ENCODE results near the gene CEP120. TPM values are rescaled to one million over a fixed set of nuclear protein-coding genes. Genes with fewer than 3 reads are reported as not detected.
"Not testable (repeated sequence)": the region's sequence is repeated elsewhere in the genome, so short reads cannot be mapped to it uniquely, and the experiment has no call there.

The CEP120 gene
- total RNA-seq, 3 donors from 2014 or later (not counting 1 experiment from before 2014, with no cell fraction given) = 51.2 to 58.9 (median 54.6) TPM

GRCh38 chr5:123460296-123460729, 37.1 kb upstream of the CEP120 start:
- no peaks in the 10 kb centered on the region for H3K4me1 ChIP-seq (ENCODE audit: control insufficient read depth, insufficient read depth, low read length)
- peak in 1 of 2 donors; percentile 66 for DNase-seq
- no peaks in the 10 kb centered on the region for H3K36me3 Mint-ChIP-seq
- H3K27ac Mint-ChIP-seq = no peak overlapping the region
- intact Hi-C loops (cut with micrococcal nuclease) = no loop called here
- H3K27ac ChIP-seq (ENCODE audit: low read length) = no peak overlapping the region
- no peaks in the 10 kb centered on the region for H3K9me3 Mint-ChIP-seq
- no peaks in the 10 kb centered on the region for H3K4me1 Mint-ChIP-seq
- ATAC-seq = peak in 2 of 3 donors; percentile 34 to 50
- no peaks in the 10 kb centered on the region for H3K36me3 ChIP-seq (ENCODE audit: control insufficient read depth, insufficient read depth, low read length)
- no peak for TF ChIP-seq CTCF (IDR thresholded peaks at IDR 0.05)
- no peaks in the 10 kb centered on the region for H3K9me3 ChIP-seq (ENCODE audit: control insufficient read depth, insufficient read depth, low read length)
- H3K27me3 Mint-ChIP-seq (ENCODE audit: low read depth in 2 of 2) = no peaks in the 10 kb centered on the region
- H3K4me3 Mint-ChIP-seq = no peak overlapping the region
- no peak overlapping the region for H3K4me3 ChIP-seq (ENCODE audit: low read length)
- H3K27me3 ChIP-seq (ENCODE audit: control insufficient read depth, insufficient read depth, low read length) = no peaks in the 10 kb centered on the region
- 71% methylated on average over 2 of the region's 2 CpGs for WGBS (ENCODE audit: insufficient coverage)

- H3K4me1 Mint-ChIP-seq; H3K4me3 ChIP-seq (ENCODE audit: low read length); H3K36me3 ChIP-seq (ENCODE audit: control insufficient read depth, insufficient read depth, low read length); H3K4me3 Mint-ChIP-seq; H3K36me3 Mint-ChIP-seq; ATAC-seq; DNase-seq; H3K4me1 ChIP-seq (ENCODE audit: control insufficient read depth, insufficient read depth, low read length); intact Hi-C loops (cut with micrococcal nuclease); H3K27ac ChIP-seq (ENCODE audit: low read length); H3K9me3 Mint-ChIP-seq; H3K27ac Mint-ChIP-seq; H3K9me3 ChIP-seq (ENCODE audit: control insufficient read depth, insufficient read depth, low read length); H3K27me3 ChIP-seq (ENCODE audit: control insufficient read depth, insufficient read depth, low read length): not testable (repeated sequence)
- H3K27me3 Mint-ChIP-seq (ENCODE audit: low read depth in 2 of 2) = peaks cover under 1 to 11% of the 10 kb centered on the region in 2 donors
- 100% methylated on average over 2 of the region's 4 CpGs for WGBS (ENCODE audit: insufficient coverage)
These were observed 35.8 kb upstream of the CEP120 start for GRCh38 chr5:123458994-123459393.

- no peaks in the 10 kb centered on the region for H3K9me3 Mint-ChIP-seq
These were observed 33.0 kb upstream of the CEP120 start for GRCh38 chr5:123456242-123456641.

GRCh38 chr5:123455640-123456039, 32.4 kb upstream of the CEP120 start:
- H3K4me3 ChIP-seq (ENCODE audit: low read length) = no peak overlapping the region
- H3K27me3 Mint-ChIP-seq (ENCODE audit: low read depth in 2 of 2) = peaks cover 3 to 15% of the 10 kb centered on the region in 2 donors
- H3K9me3 Mint-ChIP-seq = no peaks in the 10 kb centered on the region
- H3K27me3 ChIP-seq (ENCODE audit: control insufficient read depth, insufficient read depth, low read length) = no peaks in the 10 kb centered on the region
- DNase-seq (no peak), ATAC-seq (no peak)
- no peaks in the 10 kb centered on the region for H3K4me1 ChIP-seq (ENCODE audit: control insufficient read depth, insufficient read depth, low read length)
- H3K27ac Mint-ChIP-seq = no peak overlapping the region
- H3K27ac ChIP-seq (ENCODE audit: low read length) = no peak overlapping the region
- H3K9me3 ChIP-seq (ENCODE audit: control insufficient read depth, insufficient read depth, low read length) = no peaks in the 10 kb centered on the region
- TF ChIP-seq CTCF (IDR thresholded peaks at IDR 0.05) = no peak
- 42% methylated on average over 2 of the region's 2 CpGs for WGBS (ENCODE audit: insufficient coverage)
- no peaks in the 10 kb centered on the region for H3K4me1 Mint-ChIP-seq
- H3K36me3 Mint-ChIP-seq = no peaks in the 10 kb centered on the region
- intact Hi-C loops (cut with micrococcal nuclease) = no loop called here
- H3K4me3 Mint-ChIP-seq = no peak overlapping the region
- H3K36me3 ChIP-seq (ENCODE audit: control insufficient read depth, insufficient read depth, low read length) = no peaks in the 10 kb centered on the region

More at GRCh38 chr5:123456242-123456641, 33.0 kb upstream of the CEP120 start:
- Histone ChIP-seq H3K27ac (ENCODE audit: low read length) (no peak overlapping the region), H3K27me3 (ENCODE audit: control insufficient read depth, insufficient read depth, low read length) (no peaks in the 10 kb centered on the region), H3K9me3 (ENCODE audit: control insufficient read depth, insufficient read depth, low read length) (no peaks in the 10 kb centered on the region), H3K4me3 (ENCODE audit: low read length) (no peak overlapping the region), H3K36me3 (ENCODE audit: control insufficient read depth, insufficient read depth, low read length) (no peaks in the 10 kb centered on the region), H3K4me1 (ENCODE audit: control insufficient read depth, insufficient read depth, low read length) (no peaks in the 10 kb centered on the region)
- Mint-ChIP-seq H3K27me3 (ENCODE audit: low read depth in 2 of 2) (peaks cover 3 to 15% of the 10 kb centered on the region in 2 donors), H3K27ac (no peak overlapping the region), H3K36me3 (no peaks in the 10 kb centered on the region), H3K4me1 (no peaks in the 10 kb centered on the region), H3K4me3 (no peak overlapping the region)
- ATAC-seq = no peak
- DNase-seq = no peak
- intact Hi-C loops (cut with micrococcal nuclease) = no loop called here
- TF ChIP-seq CTCF (IDR thresholded peaks at IDR 0.05) = no peak
- WGBS (ENCODE audit: insufficient coverage) = no CpG with 5 or more reads among the region's 1 CpG

Data from natural killer cell (primary cell).